ENCODE results near the gene DNAJB12. TPM values are rescaled to one million over a fixed set of nuclear protein-coding genes. Genes with fewer than 3 reads are reported as not detected.

DNAJB12 gene
- total and polyA plus RNA-seq, 10 of the 15 experiments (the other 5 are each of a cell fraction or from before 2014, with no cell fraction given): 4.6 to 31.6 (median 18.8) TPM

DNA sequence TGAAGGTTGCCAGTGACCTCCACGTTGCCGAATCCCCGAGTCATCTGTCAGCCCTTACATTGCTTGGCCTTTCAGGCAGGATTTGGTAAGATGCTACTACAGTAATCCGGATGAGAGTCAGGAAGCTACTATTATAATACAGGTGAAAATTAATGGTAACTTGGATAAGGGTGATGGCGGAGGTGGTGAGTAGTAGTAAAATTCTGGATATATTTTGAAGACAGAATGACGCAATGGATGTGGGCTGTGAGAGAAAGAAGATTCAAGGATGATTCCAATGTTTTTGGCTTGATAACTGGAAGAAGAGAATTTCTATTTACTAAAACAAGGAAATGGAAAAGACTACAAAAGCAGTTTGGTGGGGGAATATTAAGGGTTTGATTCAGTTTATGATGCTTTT is 1.4 kb upstream of the DNAJB12 start:
- ChIA-PET SMC1A (ENCODE audit: uncharacterized antibody, unreplicated experiment) (interaction anchor here (0.6 kb wide), 1 partner anchor 494 kb away, joined by 4 read pairs; no protein-coding TSS in a partner anchor), RAD21 (ENCODE audit: unreplicated experiment) (no interaction called here), CTCF (no interaction called here), POLR2A (interaction anchor here (0.6 to 1.1 kb wide), 2 partner anchors 337 to 770 kb away, joined by 3 read pairs; no protein-coding TSS in a partner anchor)
- H3K4me1 ChIP-seq (ENCODE audit: control insufficient read depth, insufficient read depth, low read length): peaks cover 7% of the 10 kb centered on the region
- in situ Hi-C loops (cut with MboI) (loop anchor here (5.0 kb wide), 1 partner anchor 706 kb away; no protein-coding TSS in a partner anchor), intact Hi-C loops (cut with micrococcal nuclease; ENCODE audit: unreplicated experiment) (no loop called here)
- H3K27ac ChIP-seq (ENCODE audit: control insufficient read depth, insufficient read depth): no peak overlapping the region
- 85% methylated on average over 6 of the region's 6 CpGs for WGBS (ENCODE audit: insufficient coverage, insufficient replicate concordance, low lambda C conversion rate, missing lambda C conversion rate)
- no peak overlapping the region for H3K9ac ChIP-seq (ENCODE audit: control insufficient read depth, insufficient read depth, low read length)
- H3K4me3 ChIP-seq: no peak overlapping the region
- H3K4me2 ChIP-seq (ENCODE audit: control insufficient read depth, insufficient read depth): no peak overlapping the region
- H3K79me2 ChIP-seq (ENCODE audit: control insufficient read depth, insufficient read depth, low read length): peaks cover 24% of the 10 kb centered on the region
- FAIRE-seq: no peak
- no peak for ATAC-seq
- no TSS peak for BruUV-seq (replicated peaks)
- no peak overlapping the region for H2AFZ ChIP-seq (ENCODE audit: control insufficient read depth, low read depth, low read length)
- no peaks in the 10 kb centered on the region for H3K9me3 ChIP-seq (replicated peaks; ENCODE audit: control insufficient read depth, insufficient read depth, low read length)
- no peaks in the 10 kb centered on the region for H4K20me1 ChIP-seq (ENCODE audit: control insufficient read depth, insufficient read depth)
- TF ChIP-seq CREB1 (IDR thresholded peaks at IDR 0.05; ENCODE audit: low read depth): no peak
- no peak for TF ChIP-seq LARP7 (IDR thresholded peaks at IDR 0.05)
- TF ChIP-seq, protein P1, sequence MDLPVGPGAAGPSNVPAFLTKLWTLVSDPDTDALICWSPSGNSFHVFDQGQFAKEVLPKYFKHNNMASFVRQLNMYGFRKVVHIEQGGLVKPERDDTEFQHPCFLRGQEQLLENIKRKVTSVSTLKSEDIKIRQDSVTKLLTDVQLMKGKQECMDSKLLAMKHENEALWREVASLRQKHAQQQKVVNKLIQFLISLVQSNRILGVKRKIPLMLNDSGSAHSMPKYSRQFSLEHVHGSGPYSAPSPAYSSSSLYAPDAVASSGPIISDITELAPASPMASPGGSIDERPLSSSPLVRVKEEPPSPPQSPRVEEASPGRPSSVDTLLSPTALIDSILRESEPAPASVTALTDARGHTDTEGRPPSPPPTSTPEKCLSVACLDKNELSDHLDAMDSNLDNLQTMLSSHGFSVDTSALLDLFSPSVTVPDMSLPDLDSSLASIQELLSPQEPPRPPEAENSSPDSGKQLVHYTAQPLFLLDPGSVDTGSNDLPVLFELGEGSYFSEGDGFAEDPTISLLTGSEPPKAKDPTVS (IDR thresholded peaks at IDR 0.05; ENCODE audit: low read depth, low read length): no peak
- TF ChIP-seq, protein P2, sequence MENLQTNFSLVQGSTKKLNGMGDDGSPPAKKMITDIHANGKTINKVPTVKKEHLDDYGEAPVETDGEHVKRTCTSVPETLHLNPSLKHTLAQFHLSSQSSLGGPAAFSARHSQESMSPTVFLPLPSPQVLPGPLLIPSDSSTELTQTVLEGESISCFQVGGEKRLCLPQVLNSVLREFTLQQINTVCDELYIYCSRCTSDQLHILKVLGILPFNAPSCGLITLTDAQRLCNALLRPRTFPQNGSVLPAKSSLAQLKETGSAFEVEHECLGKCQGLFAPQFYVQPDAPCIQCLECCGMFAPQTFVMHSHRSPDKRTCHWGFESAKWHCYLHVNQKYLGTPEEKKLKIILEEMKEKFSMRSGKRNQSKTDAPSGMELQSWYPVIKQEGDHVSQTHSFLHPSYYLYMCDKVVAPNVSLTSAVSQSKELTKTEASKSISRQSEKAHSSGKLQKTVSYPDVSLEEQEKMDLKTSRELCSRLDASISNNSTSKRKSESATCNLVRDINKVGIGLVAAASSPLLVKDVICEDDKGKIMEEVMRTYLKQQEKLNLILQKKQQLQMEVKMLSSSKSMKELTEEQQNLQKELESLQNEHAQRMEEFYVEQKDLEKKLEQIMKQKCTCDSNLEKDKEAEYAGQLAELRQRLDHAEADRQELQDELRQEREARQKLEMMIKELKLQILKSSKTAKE (IDR thresholded peaks at IDR 0.05; ENCODE audit: low read depth, poor library complexity, severe bottlenecking): no peak
- no peak for TF ChIP-seq ZNF274 (IDR thresholded peaks at IDR 0.05; ENCODE audit: insufficient read depth, insufficient read length)
- DNase-seq (ENCODE audit: low read depth, low spot score): no peak
- H3K36me3 ChIP-seq (ENCODE audit: control insufficient read depth in 2 of 2, insufficient read depth in 2 of 2, low read length in 1 of 2): 0 out of 4 replicates have a peak, but pooled peaks cover 0 to 3% of the 10 kb centered on the region in 2 experiments
- no peaks in the 10 kb centered on the region for H3K27me3 ChIP-seq (replicated peaks in 1 of 2; ENCODE audit: control insufficient read depth in 2 of 2, insufficient read depth in 2 of 2, low read length in 1 of 2)

Data from GM12878 (cell line).